GM20000 (cell line): Measurements from ENCODE around the gene NOC2L.

Source experiments
- DNase-seq: peaks from one replicate; pipeline ENCODE4 v3.0.0; 2012; ENCODE audit warnings: low spot score
- TF ChIP-seq, protein P1 (sequence below): IDR thresholded peaks from 2 replicates; pipeline ENCODE4 v1.5.1; 2012; ENCODE audit warnings: mild to moderate bottlenecking, control low read depth; ENCODE audit errors: extremely low read depth, missing control alignments

The NOC2L gene

DNA sequence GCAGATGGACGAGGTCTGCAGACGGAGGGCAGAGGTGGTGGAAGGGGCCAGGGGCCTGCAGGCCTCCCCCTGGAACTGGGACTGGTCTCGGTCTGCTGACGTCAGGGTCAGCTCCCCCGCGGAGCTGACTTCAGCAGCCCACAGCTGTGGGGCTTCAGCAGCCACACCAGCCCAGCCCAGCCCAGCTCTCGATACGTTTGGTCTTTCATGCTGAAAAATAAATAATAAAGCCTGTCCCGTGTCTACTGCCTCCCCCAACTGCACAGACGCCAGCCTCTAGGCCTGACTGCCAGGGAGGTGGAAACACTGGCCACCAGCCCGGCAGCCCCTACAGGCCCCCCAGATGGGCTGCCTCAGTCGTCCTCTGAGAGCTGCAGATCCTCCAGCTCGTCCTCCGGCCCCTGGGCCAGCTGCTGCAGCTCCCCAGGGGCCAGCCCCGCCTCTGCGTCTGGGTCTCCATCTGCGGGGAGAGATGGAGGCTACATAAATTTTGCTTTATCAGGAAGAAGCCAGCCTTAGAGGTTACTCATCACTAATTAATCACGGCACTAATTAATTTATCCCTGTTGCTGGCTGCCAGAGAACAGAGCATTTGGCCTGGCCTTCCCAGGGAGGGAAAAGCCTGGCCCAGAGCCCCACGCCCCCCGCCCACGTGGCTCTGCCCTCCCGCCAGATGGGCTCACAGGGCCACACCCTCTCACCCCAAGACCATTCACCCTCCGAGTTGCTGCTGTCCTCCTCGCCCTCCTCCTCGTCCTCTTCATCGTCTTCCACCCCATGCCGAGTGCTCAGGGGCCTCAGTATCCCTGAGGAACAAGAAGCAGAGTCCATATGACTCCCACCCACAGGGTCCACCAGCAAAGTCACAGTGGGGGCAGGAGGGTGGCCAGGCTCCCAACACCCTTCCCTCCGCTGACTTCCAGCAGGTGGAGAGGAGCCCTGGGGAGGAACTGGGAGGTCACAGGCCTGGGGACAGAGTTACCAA lies 14.4 kb downstream of the NOC2L start:
- DNase-seq, result no peak
- TF ChIP-seq, protein P1, sequence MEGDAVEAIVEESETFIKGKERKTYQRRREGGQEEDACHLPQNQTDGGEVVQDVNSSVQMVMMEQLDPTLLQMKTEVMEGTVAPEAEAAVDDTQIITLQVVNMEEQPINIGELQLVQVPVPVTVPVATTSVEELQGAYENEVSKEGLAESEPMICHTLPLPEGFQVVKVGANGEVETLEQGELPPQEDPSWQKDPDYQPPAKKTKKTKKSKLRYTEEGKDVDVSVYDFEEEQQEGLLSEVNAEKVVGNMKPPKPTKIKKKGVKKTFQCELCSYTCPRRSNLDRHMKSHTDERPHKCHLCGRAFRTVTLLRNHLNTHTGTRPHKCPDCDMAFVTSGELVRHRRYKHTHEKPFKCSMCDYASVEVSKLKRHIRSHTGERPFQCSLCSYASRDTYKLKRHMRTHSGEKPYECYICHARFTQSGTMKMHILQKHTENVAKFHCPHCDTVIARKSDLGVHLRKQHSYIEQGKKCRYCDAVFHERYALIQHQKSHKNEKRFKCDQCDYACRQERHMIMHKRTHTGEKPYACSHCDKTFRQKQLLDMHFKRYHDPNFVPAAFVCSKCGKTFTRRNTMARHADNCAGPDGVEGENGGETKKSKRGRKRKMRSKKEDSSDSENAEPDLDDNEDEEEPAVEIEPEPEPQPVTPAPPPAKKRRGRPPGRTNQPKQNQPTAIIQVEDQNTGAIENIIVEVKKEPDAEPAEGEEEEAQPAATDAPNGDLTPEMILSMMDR, result no peak

DNA sequence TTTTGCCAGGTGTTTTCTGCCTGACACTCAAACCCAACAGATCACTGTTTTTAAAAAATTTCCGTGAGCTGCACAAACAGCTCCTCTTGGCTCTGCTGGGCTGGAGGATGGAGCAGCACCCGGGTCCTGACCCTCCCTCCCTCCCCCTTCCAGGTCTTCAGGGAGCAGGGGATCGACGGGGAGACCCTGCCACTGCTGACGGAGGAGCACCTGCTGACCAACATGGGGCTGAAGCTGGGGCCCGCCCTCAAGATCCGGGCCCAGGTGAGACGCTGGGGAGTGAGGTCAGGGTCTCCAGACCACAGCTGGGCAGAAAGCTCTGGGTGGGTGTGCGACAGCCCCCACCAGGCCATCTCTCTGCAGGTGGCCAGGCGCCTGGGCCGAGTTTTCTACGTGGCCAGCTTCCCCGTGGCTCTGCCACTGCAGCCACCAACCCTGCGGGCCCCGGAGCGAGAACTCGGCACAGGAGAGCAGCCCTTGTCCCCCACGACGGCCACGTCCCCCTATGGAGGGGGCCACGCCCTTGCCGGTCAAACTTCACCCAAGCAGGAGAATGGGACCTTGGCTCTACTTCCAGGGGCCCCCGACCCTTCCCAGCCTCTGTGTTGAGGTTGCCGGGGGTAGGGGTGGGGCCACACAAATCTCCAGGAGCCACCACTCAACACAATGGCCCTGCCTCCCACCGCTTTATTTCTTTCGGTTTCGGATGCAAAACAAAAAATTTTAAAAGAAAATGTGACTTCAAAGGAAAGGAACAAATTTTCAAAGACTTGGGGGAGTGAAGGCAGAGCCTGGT lies 15.3 kb downstream of the NOC2L start:
- DNase-seq, result no peak
- TF ChIP-seq, protein P1, result no peak

DNA sequence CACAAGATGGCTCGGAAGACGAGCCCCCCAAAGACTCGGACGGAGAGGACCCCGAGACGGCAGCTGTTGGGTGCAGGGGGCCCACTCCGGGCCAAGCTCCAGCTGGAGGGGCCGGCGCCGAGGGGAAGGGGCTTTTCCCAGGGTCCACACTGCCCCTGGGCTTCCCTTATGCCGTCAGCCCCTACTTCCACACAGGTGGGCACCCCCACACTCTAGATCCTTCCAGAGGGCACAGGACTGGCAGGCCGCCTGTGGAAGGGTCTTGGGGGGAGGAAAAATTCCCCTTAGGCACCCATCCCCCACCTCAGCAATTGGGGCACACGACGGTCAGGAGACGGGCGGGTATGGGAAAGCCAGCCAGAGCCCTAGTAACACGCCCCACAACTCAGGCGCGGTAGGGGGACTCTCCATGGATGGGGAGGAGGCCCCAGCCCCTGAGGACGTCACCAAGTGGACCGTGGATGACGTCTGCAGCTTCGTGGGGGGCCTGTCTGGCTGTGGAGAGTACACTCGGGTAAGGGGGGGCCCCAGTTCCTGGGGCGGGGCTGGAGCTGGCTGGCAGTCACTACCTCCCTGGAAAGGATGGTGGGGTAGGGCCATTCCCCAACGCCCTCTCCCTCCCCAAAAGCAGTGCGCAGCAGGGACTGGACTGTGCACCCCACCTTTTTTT lies 16.1 kb downstream of the NOC2L start:
- no peak for DNase-seq
- TF ChIP-seq, protein P1, result no peak

DNA sequence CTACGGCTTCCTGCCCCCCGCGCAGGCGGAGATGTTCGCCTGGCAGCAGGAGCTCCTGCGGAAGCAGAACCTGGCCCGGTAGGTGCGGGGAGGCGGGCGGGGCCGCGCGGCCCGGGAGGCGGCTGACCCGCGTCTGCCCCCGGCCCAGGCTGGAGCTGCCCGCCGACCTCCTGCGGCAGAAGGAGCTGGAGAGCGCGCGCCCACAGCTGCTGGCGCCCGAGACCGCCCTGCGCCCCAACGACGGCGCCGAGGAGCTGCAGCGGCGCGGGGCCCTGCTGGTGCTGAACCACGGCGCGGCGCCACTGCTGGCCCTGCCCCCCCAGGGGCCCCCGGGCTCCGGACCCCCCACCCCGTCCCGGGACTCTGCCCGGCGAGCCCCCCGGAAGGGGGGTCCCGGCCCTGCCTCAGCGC lies 16.6 kb downstream of the NOC2L start:
- TF ChIP-seq, protein P1, result no peak
- no peak for DNase-seq

DNA sequence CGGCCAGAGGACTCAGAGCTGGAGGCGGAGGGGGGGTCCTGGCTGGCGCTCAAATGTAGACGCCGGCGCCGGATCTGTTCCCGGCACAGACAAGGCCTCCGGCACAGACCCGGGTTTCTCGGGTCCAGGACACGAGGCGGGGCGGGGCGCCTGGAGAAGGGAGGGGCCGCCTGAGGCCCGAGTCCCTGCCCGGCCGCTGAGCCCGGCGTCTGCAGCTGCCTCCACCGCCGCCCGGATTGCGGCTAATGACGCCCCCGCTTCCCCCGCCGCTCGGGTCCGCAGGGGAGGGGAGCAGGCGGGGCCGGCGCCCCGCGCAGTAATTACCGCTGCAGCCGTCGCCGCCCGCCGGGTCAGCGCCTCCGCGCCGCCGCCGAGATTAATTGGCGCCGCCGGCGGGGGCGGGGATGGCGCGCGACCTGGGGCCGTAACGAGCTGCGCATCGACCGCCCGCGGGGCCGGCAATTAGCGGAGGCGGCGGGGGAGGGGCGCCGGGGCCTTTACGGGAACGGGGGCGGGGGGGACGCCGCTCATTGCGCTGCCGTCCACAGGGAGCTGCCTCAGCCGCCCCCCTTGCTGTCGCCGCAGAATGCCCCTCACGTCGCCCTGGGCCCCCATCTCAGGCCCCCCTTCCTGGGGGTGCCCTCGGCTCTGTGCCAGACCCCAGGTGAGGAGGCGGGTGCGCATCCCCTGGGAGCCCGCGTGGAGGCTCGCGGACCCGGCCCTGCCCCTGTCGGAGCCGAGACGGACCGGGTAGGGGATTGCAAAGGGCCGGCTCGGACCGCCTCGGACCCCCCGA lies 17.3 kb downstream of the NOC2L start:
- DNase-seq, result peak; percentile 84
- TF ChIP-seq, protein P1, result no peak

DNA sequence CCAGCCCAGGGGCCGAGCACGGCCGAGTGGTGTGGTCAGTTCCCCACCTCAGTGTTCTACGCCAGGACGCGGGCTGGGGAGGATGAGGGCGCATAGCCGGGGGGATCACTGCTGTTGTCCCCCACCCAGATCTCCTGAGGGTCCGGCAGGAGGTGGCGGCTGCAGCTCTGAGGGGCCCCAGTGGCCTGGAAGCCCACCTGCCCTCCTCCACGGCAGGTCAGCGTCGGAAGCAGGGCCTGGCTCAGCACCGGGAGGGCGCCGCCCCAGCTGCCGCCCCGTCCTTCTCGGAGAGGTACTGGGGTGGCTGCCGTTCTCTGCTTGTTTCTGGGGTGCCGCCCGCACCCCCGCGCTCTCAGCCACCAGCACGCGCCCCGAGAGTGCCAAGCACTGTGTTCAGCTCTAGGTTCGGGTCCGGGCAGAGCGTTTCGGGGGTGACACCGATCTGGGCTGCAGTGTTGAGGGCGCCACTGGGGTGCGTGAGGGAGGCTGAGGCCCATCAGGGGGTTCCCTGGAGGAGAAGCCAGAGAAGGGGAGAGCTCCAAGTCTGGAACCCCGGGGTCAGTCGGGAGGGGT lies 18.0 kb downstream of the NOC2L start:
- DNase-seq, result peak; percentile 70
- TF ChIP-seq, protein P1, result no peak
